ENCODE data around the gene MAEL. TPM values are rescaled to one million over a fixed set of nuclear protein-coding genes. Genes with fewer than 3 reads are reported as not detected.

MAEL gene
- total and polyA plus RNA-seq, 2 of the 13 experiments (the other 11 are each of a cell fraction or from before 2014, with no cell fraction given), result not detected

- in situ Hi-C loops (cut with HindIII; ENCODE audit: extremely low pct_ligation_motif_present, low pct_unique_long_range_greater_than_20kb) (loop anchor here (5.0 kb wide), 1 partner anchor 145 kb away; no protein-coding TSS in a partner anchor), intact Hi-C loops (cut with micrococcal nuclease; ENCODE audit: unreplicated experiment) (loop anchor here (5.0 kb wide), 1 partner anchor 270 kb away; no protein-coding TSS in a partner anchor)
- Histone ChIP-seq H3K4me2 (ENCODE audit: low read depth, low read length) (peak overlapping the region; percentile 23; the same call in 1 of the 2 replicates), H3K9ac (ENCODE audit: insufficient read depth, low read depth, low read length) (no peak overlapping the region), H3K9me3 (ENCODE audit: low read length) (no peaks in the 10 kb centered on the region), H3K27ac (ENCODE audit: extremely low read length, insufficient read depth, low read length) (no peak overlapping the region), H2AFZ (ENCODE audit: low read length) (no peak overlapping the region), H3K36me3 (replicated peaks in 1 of 2; ENCODE audit: control insufficient read depth in 1 of 2, insufficient read depth in 2 of 2, low read length in 2 of 2) (no peaks in the 10 kb centered on the region), H3K4me1 (ENCODE audit: insufficient read depth, low read length) (0 out of 2 replicates have a peak, but pooled peaks cover 12% of the 10 kb centered on the region), H3K4me3 (replicated peaks in 1 of 3; ENCODE audit: insufficient read depth in 1 of 3, low read depth in 2 of 3, low read length in 3 of 3) (no peak overlapping the region), H3K27me3 (ENCODE audit: control insufficient read depth in 1 of 2, insufficient read depth in 2 of 2, low read length in 2 of 2) (peaks cover 3 to 14% of the 10 kb centered on the region in 2 experiments; a peak in 3 of 5 replicates), H3K79me2 (ENCODE audit: insufficient read depth, low read length) (no peaks in the 10 kb centered on the region), H4K20me1 (ENCODE audit: insufficient read depth, low read length) (no peaks in the 10 kb centered on the region)
- WGBS (ENCODE audit: low lambda C conversion rate), result 26% methylated on average over 5 of the region's 6 CpGs
- CTCF ChIA-PET (ENCODE audit: low intra/inter-chr PET ratio, low total read pairs), result interaction anchor here (5.6 kb wide), 1 partner anchor 146 kb away, joined by 75 read pairs; no protein-coding TSS in a partner anchor
- BruUV-seq (replicated peaks), result no TSS peak
- POLR2A ChIA-PET, result no interaction called here
- peak; percentile 39 for DNase-seq (ENCODE audit: low spot score)
- TF ChIP-seq CTCF (CRISPR knock-in tag; IDR thresholded peaks at IDR 0.05), result peak; percentile 72
- no peak for TF ChIP-seq GLI4 (CRISPR knock-in tag; IDR thresholded peaks at IDR 0.05; ENCODE audit: borderline replicate concordance)
- TF ChIP-seq RAD21 (CRISPR knock-in tag; IDR thresholded peaks at IDR 0.05), result peak; percentile 28; the same call in 1 of the 2 replicates
- TF ChIP-seq ZNF773 (CRISPR knock-in tag; IDR thresholded peaks at IDR 0.05; ENCODE audit: borderline replicate concordance), result no peak
- no peak for TF ChIP-seq ERF (CRISPR knock-in tag; IDR thresholded peaks at IDR 0.05)
- TF ChIP-seq ZNF318 (CRISPR knock-in tag; IDR thresholded peaks at IDR 0.05), result no peak
- peak; percentile 54 for TF ChIP-seq SMC3 (IDR thresholded peaks at IDR 0.05; ENCODE audit: low read length)
- no peak for TF ChIP-seq FOXA1 (IDR thresholded peaks at IDR 0.05)
- peak; percentile 27; the same call in 1 of the 2 replicates for TF ChIP-seq FOXA1 (CRISPR knock-in tag; IDR thresholded peaks at IDR 0.05)
- peak; percentile 76 for TF ChIP-seq STAG1 (CRISPR knock-in tag; IDR thresholded peaks at IDR 0.05)
- peak; percentile 83 for ATAC-seq
- peak; percentile 70 for FAIRE-seq
Observed at GRCh38 chr1:167057241-167057688, 68.2 kb downstream of the MAEL start.

Data from HepG2 (cell line).